Measurements from ENCODE around the gene CDHR2.

DNA sequence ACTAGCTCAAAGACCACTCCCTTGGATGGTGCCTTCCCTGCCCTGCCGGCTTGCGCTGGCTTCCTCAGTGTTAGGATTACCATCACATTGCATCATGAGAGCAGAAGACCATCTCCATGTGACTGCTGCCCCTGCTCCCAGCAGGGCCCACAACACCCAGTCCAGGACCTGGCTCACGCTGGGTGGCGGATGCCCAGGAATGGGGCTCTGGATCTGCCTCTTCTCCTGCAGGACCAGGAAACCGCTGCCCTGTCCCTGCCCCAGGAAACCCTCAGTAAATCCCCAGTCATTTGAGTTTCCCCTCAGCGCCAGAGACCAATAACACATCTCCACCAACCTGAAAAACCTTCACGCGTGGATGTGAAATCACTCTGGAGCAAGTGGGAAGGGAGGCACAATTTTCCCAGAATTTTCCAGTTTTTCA lies 8.7 kb upstream of the CDHR2 start:
- TF ChIP-seq, protein P1, sequence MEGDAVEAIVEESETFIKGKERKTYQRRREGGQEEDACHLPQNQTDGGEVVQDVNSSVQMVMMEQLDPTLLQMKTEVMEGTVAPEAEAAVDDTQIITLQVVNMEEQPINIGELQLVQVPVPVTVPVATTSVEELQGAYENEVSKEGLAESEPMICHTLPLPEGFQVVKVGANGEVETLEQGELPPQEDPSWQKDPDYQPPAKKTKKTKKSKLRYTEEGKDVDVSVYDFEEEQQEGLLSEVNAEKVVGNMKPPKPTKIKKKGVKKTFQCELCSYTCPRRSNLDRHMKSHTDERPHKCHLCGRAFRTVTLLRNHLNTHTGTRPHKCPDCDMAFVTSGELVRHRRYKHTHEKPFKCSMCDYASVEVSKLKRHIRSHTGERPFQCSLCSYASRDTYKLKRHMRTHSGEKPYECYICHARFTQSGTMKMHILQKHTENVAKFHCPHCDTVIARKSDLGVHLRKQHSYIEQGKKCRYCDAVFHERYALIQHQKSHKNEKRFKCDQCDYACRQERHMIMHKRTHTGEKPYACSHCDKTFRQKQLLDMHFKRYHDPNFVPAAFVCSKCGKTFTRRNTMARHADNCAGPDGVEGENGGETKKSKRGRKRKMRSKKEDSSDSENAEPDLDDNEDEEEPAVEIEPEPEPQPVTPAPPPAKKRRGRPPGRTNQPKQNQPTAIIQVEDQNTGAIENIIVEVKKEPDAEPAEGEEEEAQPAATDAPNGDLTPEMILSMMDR (IDR thresholded peaks at IDR 0.05; ENCODE audit: low read length): no peak
- TF ChIP-seq EZH2 (optimal IDR thresholded peaks at IDR 0.05; ENCODE audit: low read depth, low read length): no peak
- no peak for TF ChIP-seq EZH2phosphoT487 (IDR thresholded peaks at IDR 0.05; ENCODE audit: low read length)

All from MM.1S (cell line).